GM21447 (cell line): ENCODE results near the gene CBX4.

Experiments
- ATAC-seq: cut with Tn5 transposase; IDR thresholded peaks from one replicate; pipeline ENCODE4 v1.9.1; 2021; ENCODE audit not compliant: unreplicated experiment

Gene CBX4

DNA sequence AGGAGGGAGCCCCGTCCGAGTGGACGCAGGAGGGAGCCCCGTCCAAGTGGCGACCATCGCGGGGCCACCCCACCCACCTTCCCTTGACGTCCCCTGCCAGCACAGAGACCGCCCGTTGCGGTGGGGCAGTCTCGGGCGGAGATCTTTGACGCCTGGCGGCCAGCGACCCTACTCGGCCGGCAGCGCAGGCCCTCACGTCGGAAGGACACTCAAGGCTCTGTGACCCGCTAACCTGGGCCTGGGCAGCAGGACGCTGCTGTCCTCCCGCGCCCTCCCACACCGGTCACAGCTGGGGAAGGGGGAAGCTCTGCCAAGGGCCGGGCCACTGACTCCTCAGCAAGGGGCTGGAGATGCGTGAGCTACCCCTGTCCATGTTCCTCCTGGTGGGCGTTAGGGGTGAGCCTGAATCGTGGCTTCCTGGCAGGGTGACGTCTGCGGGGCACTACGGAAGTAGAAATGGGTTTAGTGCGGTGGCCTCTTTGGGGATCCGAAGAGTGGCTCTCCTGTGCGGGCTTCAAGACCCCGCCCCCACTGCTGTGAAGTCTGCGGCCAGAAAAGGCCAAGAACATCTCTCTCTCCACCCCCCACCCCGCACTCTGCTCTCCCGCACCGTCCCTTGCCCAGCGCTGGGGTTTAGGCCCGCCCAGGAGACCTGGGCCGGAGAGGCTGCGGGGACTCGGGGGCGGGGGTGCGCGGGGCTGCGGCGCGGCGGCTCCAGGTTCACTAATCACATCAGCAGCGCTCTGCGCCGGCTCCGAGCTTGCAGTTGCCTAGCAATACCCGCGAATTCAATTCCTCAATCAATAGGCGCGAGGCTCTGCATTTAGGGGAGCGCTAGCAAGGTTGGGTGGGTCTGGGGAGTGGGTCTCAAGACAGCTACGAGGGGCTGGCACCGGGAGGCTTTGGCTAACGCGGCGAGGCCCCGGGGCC lies 48.2 kb downstream of the CBX4 start:
- no peak for ATAC-seq

DNA sequence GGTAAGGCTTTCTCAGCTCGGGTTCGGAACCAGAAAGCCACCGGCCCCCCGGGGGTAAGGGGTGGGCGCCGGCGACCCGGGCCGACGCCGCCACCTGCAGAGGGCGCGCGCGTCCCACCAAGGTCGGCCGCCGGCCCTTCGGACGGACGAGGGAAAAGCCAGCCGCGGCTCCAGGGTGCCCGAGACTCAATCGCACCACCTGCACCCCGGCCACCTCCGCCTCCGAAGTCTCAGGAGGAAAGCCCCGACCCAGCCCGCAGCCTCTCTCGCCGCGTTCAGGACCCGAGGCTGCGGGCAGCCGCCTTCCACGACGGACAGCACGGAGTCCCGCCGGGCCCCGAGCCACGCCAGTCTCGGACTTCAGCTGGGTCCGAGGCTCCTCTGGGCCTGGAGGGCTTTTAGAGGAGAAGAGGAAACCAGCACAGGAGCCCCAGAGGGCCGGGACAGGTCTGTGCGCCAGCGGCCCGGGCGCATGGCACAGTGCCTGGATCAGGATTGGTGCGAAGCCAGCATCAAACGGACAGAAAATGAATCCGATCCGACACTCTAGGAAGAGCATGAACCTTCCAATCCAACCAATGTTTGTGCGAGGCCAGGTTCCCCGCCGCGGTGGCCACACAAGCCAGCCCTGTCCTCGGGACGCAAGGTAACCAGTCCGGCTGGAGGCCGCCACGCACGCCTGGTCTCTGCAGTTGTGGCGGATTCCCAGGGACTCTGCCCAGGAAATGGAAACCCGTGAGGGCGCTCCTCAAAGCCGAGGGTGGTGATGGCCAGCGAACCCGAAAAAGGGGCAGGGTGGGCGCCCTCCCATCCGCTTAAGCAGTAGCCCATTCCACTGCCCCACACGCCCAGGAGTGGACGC lies 49.1 kb downstream of the CBX4 start:
- no peak for ATAC-seq

DNA sequence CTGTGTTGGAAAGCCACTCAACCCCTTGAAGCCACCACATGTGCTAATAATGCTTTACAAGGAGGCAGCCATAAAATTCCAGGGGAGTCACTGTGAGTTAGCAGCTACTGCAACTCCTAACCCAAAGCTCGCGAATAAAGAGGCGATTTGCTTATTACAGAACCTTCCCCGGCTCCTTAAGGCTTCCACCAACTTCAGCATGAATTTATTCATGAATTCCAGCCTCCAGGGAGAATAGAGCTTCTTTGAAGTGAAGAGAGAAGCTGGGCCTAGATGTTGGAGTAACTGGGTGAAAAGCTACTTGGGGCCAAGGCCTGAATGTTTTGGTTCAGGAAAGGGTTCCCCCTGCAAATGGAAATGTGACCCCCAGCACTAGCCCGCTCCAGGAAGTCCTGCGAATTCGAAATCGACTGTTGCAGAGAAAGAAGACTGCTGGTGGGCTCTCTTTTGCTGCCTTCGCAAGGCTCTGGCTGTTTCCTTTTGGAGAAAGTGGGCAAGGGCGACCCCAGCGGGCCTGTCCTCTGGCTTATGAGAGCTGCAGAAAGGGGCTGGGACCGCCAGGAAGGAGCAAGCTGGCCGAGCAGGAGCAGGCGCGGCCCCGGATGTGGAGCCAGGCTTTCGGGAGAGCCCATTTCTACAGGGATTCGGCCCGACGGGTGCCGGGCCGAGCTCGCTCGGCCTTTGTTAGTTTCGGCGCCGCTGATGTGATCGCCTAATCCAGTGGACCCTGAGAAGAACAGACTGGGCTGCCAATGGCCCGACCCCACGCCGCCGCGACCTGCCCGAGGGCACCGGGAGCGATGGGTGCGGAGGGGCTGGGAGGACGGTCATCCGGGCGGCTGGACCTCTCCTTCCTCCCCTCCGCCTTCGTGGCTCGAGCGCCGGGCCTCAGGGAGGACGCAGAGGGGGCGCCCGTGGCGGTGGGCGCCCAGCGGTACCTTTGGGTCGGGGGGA lies 50.0 kb downstream of the CBX4 start:
- no peak for ATAC-seq

DNA sequence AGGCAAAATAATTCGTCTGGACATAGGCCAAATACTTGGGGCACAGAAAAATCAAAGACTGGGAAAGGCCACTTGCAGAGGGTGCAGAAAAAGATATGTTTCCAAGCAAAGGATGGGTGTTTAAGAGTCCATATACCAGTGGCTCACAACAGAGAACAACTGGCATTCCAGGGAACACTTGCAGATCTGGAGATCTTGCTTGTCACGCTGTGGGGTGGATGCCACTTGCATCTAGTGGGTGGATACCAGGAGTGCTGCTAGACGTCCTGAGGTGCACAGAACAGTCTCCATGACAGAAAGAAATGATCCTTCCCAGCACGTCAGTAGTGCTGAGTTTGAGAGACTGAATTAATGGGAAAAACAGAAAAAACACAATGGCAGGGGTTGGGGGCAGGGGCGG lies 50.8 kb downstream of the CBX4 start:
- ATAC-seq = no peak

DNA sequence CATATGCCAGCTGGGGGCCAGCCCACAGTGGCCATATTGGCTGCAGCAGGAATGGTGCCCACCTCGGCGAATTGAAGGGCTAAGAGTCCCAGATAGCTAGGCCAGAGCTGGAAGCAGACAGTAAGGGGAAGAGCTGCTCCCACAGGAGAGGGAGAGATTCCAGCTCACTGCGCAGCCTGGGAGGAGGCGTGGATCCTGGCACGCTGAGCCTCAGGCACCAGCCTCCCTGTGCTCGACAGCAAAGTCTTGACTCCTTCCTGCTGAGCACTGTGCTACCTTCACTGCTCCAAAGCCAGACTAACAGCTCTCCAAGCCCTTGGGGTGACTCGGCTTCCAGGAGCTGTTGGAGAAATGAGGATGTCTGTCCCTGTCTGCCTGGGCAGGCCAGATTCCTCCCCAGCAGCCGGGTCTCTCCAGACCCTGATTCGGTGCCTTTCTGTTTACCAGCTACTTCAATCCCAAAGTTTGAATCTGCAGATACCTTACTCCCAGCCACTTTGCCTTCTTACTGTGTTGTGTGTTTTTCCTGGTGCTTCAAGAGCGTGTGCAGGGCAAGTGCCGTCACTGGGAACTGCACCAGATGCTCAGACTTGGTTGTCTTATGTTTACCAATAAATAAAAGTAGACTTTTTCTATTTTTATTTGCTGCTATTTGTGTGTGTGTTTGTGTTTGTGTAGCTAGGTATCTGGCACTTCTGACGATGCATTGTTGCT lies 52.2 kb downstream of the CBX4 start:
- no peak for ATAC-seq

DNA sequence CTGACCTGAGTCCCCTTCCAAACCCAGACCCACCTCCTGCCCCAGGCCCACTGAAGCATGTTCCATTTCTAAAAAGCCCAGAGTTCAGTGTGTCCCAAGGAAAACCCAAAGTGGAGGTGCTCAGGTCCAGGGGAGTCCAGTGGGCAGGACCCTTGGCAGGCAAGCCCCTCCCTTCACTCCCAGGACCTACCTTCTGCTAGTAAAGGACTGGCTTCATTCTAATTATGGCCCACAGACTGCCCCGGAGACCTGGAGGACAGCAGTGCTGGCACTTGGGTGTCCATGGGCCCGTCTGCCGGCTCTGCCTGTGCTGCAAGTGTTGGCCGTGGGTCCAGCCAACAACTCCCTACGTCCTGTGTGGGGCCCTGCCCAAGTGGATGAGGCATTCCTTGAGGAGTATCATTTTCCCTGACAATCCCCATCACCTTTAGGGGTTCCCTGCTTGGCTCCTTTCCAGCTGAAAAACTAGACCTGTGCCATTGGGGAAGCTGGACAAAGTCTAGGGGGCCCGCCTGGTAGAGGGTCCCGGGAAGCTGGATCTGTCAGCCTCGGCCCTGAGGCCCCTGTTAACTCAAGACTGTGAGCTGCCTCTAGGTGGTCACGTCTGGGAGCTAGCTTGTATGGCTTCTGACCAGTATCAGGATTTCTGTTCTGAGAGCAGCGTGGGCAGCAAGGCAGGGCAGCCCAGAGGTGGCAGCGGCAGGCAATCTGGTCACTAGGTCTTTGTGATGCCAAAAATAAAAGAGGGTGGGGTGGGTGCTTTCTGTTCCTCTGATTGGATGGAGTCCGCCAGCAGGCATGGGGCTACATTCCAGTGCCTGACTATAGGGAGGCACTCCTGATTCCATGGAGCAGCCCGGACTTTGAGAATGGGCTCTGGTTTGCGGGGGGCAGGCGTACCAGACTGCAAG lies 53.1 kb downstream of the CBX4 start:
- ATAC-seq = no peak

DNA sequence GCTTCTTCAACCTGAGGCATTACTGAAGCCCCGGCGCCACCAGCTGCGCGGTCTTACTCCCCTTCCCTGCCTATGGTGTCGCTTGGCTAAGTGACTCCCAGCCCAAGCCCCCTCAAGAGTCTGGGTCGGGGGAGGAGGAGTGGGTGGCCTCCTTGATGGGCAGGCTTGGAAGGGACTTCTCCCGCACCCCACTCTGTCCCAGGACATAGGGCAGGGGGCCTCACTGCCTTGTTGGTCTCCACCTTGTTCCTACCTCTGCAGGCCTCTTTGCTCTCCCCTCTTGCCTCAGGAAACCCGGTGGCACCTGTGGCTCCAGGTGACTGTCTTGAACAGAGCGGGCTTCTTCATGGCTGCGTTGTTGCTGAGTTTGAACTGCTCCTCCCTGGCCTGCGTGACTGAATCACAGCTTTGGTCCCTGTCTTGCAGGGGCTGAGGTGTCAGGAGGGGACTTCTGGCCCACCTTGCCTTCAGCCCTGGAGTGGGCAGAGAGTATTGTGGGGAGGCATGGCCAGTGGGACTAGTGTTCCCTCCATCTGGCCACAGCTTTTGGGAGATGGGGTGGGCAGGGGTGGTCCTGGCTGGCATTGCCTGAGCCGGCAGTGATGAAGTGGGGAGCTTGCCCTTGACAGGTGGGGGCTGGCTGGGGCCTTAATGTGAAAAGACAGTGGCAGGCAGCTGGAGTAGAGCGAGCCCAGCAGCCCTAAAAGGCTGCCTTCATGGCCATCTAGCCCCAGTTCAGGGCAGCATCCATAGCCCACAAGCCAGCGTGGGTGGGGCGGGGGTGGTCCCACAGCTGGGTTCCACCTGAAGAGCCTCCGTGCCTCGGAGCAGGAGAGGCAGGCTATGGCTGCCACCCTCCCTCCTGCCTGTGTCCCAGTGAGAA lies 54.0 kb downstream of the CBX4 start:
- ATAC-seq = no peak

DNA sequence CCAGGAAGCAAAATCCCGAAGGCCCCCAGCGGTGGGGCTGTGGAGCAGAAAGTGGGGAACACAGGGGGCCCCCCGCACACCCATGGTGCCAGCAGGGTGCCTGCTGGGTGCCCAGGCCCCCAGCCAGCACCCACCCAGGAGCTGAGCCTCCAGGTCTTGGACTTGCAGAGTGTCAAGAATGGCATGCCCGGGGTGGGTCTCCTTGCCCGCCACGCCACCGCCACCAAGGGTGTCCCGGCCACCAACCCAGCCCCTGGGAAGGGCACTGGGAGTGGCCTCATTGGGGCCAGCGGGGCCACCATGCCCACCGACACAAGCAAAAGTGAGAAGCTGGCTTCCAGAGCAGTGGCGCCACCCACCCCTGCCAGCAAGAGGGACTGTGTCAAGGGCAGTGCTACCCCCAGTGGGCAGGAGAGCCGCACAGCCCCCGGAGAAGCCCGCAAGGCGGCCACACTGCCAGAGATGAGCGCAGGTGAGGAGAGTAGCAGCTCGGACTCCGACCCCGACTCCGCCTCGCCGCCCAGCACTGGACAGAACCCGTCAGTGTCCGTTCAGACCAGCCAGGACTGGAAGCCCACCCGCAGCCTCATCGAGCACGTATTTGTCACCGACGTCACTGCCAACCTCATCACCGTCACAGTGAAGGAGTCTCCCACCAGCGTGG lies 54.8 kb downstream of the CBX4 start:
- ATAC-seq = no peak

DNA sequence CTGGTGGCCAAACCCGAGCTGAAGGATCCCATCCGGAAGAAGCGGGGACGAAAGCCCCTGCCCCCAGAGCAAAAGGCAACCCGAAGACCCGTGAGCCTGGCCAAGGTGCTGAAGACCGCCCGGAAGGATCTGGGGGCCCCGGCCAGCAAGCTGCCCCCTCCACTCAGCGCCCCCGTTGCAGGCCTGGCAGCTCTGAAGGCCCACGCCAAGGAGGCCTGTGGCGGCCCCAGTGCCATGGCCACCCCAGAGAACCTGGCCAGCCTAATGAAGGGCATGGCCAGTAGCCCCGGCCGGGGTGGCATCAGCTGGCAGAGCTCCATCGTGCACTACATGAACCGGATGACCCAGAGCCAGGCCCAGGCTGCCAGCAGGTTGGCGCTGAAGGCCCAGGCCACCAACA lies 55.3 kb downstream of the CBX4 start:
- no peak for ATAC-seq
